Measurements from ENCODE around the gene ADSS1.

DNA sequence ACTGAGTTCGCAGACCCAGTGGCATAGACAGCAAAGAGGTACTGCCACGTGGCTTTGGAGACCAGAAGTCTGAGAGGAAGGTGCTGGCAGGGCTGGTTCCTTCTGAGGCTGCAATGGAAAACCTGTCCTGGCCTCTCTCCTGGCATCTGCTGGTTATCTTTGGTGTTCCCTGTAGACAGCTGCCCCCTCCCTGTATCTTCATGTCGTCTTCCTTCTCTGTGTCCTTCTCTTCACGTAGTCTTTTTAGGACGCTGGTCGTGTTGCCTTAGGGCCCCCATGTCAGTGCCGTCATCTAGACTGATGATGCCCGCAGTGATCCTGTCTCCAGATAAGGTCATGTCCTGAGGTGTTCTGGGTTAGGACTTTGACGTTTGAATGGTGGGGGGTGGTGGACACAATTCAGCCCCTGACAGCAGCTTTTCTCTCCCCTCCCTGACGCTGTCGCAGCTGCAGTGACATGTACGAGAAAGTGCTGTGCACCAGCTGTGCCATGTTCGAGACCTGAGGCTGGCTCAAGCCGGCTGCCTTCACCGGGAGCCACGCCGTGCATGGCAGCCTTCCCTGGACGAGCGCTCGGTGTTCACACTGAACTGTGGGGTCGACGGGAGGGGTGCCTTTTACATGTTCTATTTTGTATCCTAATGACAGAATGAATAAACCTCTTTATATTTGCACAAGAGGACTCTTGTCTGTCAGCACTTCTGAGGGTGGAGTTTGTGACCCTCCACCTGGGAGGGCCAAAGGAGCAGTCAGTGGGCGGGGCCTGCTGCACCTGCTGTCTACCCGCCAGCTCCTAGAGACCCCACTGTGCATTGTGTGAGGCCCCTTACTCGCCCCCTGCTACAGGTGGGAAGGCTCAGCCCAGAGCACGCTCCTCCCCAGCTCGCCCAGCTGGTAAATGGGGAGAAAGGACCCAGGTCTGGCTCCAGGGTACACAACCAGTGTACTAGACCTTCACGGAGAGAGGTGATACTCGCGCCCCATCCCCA is 35.2 kb downstream of the ADSS1 start:
- TF ChIP-seq, protein P1, sequence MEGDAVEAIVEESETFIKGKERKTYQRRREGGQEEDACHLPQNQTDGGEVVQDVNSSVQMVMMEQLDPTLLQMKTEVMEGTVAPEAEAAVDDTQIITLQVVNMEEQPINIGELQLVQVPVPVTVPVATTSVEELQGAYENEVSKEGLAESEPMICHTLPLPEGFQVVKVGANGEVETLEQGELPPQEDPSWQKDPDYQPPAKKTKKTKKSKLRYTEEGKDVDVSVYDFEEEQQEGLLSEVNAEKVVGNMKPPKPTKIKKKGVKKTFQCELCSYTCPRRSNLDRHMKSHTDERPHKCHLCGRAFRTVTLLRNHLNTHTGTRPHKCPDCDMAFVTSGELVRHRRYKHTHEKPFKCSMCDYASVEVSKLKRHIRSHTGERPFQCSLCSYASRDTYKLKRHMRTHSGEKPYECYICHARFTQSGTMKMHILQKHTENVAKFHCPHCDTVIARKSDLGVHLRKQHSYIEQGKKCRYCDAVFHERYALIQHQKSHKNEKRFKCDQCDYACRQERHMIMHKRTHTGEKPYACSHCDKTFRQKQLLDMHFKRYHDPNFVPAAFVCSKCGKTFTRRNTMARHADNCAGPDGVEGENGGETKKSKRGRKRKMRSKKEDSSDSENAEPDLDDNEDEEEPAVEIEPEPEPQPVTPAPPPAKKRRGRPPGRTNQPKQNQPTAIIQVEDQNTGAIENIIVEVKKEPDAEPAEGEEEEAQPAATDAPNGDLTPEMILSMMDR (IDR thresholded peaks at IDR 0.05), result no peak
- TF ChIP-seq ZFX (IDR thresholded peaks at IDR 0.05; ENCODE audit: borderline replicate concordance), result no peak
